ENCODE data around the gene ATXN10. TPM values are rescaled to one million over a fixed set of nuclear protein-coding genes. Genes with fewer than 3 reads are reported as not detected.

The ATXN10 gene
- total and polyA plus RNA-seq, 10 of the 15 experiments (the other 5 are each of a cell fraction or from before 2014, with no cell fraction given): 29.2 to 249 (median 146) TPM

DNA sequence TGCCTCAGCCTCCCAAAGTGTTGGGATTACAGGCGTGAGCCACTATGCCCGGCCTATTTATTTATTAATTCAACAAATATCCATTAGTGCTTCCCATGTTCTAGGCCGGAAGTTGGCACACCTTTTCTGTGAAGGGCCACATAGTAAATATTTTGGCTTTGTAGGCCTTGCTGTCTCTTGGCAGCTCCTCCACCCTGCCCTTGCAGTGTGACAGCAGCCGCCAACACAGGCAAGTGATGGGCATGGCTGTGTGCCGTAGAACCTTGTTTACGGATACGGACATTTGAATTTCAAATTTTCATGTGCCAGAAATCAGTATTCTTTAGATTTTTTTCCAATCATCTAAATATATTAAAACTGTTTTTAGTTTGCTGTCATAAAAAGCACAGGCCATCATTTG is 165.9 kb downstream of the ATXN10 start (continued):
- TF ChIP-seq, protein P1, sequence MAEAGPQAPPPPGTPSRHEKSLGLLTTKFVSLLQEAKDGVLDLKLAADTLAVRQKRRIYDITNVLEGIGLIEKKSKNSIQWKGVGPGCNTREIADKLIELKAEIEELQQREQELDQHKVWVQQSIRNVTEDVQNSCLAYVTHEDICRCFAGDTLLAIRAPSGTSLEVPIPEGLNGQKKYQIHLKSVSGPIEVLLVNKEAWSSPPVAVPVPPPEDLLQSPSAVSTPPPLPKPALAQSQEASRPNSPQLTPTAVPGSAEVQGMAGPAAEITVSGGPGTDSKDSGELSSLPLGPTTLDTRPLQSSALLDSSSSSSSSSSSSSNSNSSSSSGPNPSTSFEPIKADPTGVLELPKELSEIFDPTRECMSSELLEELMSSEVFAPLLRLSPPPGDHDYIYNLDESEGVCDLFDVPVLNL (IDR thresholded peaks at IDR 0.05; ENCODE audit: low read depth, low read length): no peak
- no peak for TF ChIP-seq NFYB (IDR thresholded peaks at IDR 0.05; ENCODE audit: insufficient read depth, low read depth, low read length)

DNA sequence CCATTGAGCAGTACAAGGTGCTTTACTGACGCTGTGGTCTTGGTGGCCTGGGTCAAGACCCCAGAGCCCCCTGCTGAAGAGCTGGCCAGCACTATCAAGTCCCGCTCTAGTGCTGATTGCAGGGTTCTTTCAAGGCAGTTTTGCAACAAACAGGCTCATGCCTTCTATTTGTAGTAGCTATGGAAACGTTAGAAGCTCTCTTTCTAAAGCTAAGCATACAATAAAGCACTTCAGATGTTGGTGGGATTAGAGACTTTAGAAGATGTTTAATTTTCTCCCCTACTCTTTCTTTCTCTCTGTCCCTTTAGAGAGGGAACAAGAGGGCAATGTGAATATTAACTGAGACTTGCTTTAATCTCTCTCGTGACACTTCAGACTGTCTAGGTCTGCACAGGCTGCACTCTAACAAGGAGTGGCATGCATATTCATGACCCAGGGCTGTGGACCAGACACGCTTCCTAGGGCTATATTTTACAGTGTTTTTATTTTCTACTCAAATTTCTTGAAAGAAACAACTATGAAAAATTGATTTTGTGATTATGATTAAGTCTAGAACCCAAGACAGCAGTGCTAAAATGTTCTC is 166.8 kb downstream of the ATXN10 start:
- RAD21 ChIA-PET (ENCODE audit: unreplicated experiment): no interaction called here
- TF ChIP-seq CHD1 (IDR thresholded peaks at IDR 0.05; ENCODE audit: low read depth, low read length): no peak
- no peak for TF ChIP-seq ESRRA (IDR thresholded peaks at IDR 0.05; ENCODE audit: low read length)
- no peak for TF ChIP-seq TCF12 (IDR thresholded peaks at IDR 0.05; ENCODE audit: low read depth, low read length)
- no peak for TF ChIP-seq ZSCAN29 (IDR thresholded peaks at IDR 0.05)
- no peak for TF ChIP-seq NFYA (IDR thresholded peaks at IDR 0.05; ENCODE audit: borderline replicate concordance, low read depth, low read length)
- TF ChIP-seq CUX1 (IDR thresholded peaks at IDR 0.05; ENCODE audit: insufficient replicate concordance, low read depth, low read length): no peak
- no peak for TF ChIP-seq TAF1 (IDR thresholded peaks at IDR 0.05; ENCODE audit: borderline replicate concordance, low read depth, low read length)
- TF ChIP-seq, protein P2, sequence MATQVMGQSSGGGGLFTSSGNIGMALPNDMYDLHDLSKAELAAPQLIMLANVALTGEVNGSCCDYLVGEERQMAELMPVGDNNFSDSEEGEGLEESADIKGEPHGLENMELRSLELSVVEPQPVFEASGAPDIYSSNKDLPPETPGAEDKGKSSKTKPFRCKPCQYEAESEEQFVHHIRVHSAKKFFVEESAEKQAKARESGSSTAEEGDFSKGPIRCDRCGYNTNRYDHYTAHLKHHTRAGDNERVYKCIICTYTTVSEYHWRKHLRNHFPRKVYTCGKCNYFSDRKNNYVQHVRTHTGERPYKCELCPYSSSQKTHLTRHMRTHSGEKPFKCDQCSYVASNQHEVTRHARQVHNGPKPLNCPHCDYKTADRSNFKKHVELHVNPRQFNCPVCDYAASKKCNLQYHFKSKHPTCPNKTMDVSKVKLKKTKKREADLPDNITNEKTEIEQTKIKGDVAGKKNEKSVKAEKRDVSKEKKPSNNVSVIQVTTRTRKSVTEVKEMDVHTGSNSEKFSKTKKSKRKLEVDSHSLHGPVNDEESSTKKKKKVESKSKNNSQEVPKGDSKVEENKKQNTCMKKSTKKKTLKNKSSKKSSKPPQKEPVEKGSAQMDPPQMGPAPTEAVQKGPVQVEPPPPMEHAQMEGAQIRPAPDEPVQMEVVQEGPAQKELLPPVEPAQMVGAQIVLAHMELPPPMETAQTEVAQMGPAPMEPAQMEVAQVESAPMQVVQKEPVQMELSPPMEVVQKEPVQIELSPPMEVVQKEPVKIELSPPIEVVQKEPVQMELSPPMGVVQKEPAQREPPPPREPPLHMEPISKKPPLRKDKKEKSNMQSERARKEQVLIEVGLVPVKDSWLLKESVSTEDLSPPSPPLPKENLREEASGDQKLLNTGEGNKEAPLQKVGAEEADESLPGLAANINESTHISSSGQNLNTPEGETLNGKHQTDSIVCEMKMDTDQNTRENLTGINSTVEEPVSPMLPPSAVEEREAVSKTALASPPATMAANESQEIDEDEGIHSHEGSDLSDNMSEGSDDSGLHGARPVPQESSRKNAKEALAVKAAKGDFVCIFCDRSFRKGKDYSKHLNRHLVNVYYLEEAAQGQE (IDR thresholded peaks at IDR 0.05; ENCODE audit: low read depth, low read length): no peak
- no peak for TF ChIP-seq FOXM1 (IDR thresholded peaks at IDR 0.05; ENCODE audit: low read depth, low read length)
- TF ChIP-seq SREBF2 (IDR thresholded peaks at IDR 0.05; ENCODE audit: low read length): no peak

More for the DNA sequence above, 166.8 kb downstream of the ATXN10 start:
- Histone ChIP-seq H3K79me2 (ENCODE audit: control insufficient read depth, insufficient read depth, low read length) (no peaks in the 10 kb centered on the region), H3K4me2 (ENCODE audit: control insufficient read depth, insufficient read depth) (no peak overlapping the region), H3K4me3 (no peak overlapping the region), H3K9ac (ENCODE audit: control insufficient read depth, insufficient read depth, low read length) (no peak overlapping the region), H4K20me1 (ENCODE audit: control insufficient read depth, insufficient read depth) (no peaks in the 10 kb centered on the region), H2AFZ (ENCODE audit: control insufficient read depth, low read depth, low read length) (no peak overlapping the region), H3K36me3 (ENCODE audit: control insufficient read depth in 2 of 2, insufficient read depth in 2 of 2, low read length in 1 of 2) (peaks cover 0 to 9% of the 10 kb centered on the region in 2 experiments; a peak in 3 of 4 replicates), H3K27ac (ENCODE audit: control insufficient read depth, insufficient read depth) (no peak overlapping the region), H3K4me1 (ENCODE audit: control insufficient read depth, insufficient read depth, low read length) (no peaks in the 10 kb centered on the region), H3K9me3 (replicated peaks; ENCODE audit: control insufficient read depth, insufficient read depth, low read length) (no peaks in the 10 kb centered on the region), H3K27me3 (replicated peaks in 1 of 2; ENCODE audit: control insufficient read depth in 2 of 2, insufficient read depth in 2 of 2, low read length in 1 of 2) (no peaks in the 10 kb centered on the region)
- intact Hi-C loops (cut with micrococcal nuclease; ENCODE audit: unreplicated experiment) (no loop called here), in situ Hi-C loops (cut with MboI) (no loop called here)
- no peak for ATAC-seq
- CTCF ChIA-PET: no interaction called here
- no peak for DNase-seq (ENCODE audit: low read depth, low spot score)
- WGBS (ENCODE audit: insufficient coverage, insufficient replicate concordance, low lambda C conversion rate, missing lambda C conversion rate): 98% methylated on average over 5 of the region's 5 CpGs
- no TSS peak for BruUV-seq (replicated peaks)
- no peak for FAIRE-seq
- SMC1A ChIA-PET (ENCODE audit: uncharacterized antibody, unreplicated experiment): no interaction called here
- POLR2A ChIA-PET: no interaction called here

Measured in GM12878 (cell line).